ENCODE measurements around the gene TBC1D8. TPM values are rescaled to one million over a fixed set of nuclear protein-coding genes. Genes with fewer than 3 reads are reported as not detected.
A peak's percentile ranks its signal among the peaks of the same experiment; 100 is the strongest.

TBC1D8 gene
- total and polyA plus RNA-seq, 7 donors: 8.7 to 163 (median 50.4) TPM

DNA sequence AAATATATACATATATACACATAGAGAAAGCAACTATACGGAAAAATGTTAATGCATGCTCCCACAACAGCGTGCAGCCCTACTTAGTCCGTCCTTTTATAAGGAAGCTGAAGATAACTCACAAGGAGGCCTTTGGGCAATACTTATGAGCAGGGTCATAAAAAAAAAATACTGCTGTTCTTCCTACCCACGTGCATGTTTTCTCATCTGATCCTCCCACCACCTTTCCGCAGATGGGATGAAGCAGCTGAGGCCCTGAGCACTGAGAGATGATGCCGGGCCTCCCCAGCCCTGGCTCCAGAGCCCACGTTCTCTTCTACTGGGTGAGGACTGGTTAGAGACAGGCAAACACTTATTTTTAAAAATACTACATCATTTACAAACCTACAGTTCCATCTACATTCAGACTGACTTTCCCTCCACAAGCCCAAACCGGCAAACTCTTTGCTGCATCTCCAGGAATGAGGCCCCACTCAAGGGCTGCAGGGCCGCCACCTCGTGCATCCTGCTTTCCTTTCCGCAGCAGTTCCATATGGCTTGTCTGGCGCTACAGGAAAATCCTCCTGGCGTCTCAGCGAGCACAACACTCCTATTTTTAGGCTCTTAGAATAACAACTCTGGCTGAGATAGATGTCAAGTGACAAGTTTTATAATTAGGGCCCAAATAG lies 41.6 kb downstream of the TBC1D8 start:
- Histone ChIP-seq H3K4me3 (peak overlapping the region; percentile 43), H3K4me1 (peaks cover 92% of the 10 kb centered on the region), H3K27me3 (ENCODE audit: insufficient read depth in 3 of 3, low read length in 2 of 3) (no peaks in the 10 kb centered on the region), H3K9me3 (no peaks in the 10 kb centered on the region), H3K27ac (peak overlapping the region; percentile 94), H3K36me3 (ENCODE audit: insufficient read depth in 1 of 2, low read depth in 1 of 2) (no peaks in the 10 kb centered on the region)
- WGBS, 3 donors: 25 to 27% (median 26%) methylated on average over 14 of the region's 14 CpGs
- intact Hi-C loops (cut with DNase I): loop anchor here (5.0 kb wide), 2 partner anchors 38 to 43 kb away; partner anchors contain the start of gene TBC1D8 (in 1 of the 2)
- peak in 1 of 2 donors; percentile 71 for DNase-seq
- peak in 3 of 4 donors; percentile 37 to 57 (median 50) for ATAC-seq
- TF ChIP-seq, protein P1, sequence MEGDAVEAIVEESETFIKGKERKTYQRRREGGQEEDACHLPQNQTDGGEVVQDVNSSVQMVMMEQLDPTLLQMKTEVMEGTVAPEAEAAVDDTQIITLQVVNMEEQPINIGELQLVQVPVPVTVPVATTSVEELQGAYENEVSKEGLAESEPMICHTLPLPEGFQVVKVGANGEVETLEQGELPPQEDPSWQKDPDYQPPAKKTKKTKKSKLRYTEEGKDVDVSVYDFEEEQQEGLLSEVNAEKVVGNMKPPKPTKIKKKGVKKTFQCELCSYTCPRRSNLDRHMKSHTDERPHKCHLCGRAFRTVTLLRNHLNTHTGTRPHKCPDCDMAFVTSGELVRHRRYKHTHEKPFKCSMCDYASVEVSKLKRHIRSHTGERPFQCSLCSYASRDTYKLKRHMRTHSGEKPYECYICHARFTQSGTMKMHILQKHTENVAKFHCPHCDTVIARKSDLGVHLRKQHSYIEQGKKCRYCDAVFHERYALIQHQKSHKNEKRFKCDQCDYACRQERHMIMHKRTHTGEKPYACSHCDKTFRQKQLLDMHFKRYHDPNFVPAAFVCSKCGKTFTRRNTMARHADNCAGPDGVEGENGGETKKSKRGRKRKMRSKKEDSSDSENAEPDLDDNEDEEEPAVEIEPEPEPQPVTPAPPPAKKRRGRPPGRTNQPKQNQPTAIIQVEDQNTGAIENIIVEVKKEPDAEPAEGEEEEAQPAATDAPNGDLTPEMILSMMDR (IDR thresholded peaks at IDR 0.05): no peak

DNA sequence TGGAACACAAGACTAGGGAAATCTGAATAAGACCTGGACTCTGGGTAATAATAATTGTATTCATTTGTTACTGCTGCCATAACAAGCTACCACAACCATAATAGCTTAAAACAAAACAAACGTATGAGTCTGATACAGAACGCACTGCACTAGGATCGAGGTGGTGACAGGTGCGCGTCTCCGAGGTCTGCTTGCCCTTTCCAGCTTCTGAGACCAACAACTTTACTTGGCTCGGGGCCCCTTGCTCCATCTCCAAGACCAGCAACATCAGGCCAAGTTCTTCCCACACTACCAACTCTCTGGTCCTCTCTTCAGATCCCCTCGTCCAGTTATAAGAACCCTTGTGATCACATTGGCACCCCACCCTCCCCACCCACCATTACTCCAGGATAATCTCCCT lies 42.8 kb downstream of the TBC1D8 start:
- Histone ChIP-seq H3K36me3 (ENCODE audit: insufficient read depth in 1 of 2, low read depth in 1 of 2) (no peaks in the 10 kb centered on the region), H3K4me3 (peak overlapping the region; percentile 43), H3K27me3 (ENCODE audit: insufficient read depth in 3 of 3, low read length in 2 of 3) (no peaks in the 10 kb centered on the region), H3K27ac (peak overlapping the region; percentile 94), H3K4me1 (peaks cover 80% of the 10 kb centered on the region), H3K9me3 (no peaks in the 10 kb centered on the region)
- peak in 1 of 2 donors; percentile 77 for DNase-seq
- peak; percentile 23 to 40 (median 35) for ATAC-seq
- WGBS, 3 donors: 30 to 45% (median 41%) methylated on average over 8 of the region's 8 CpGs
- intact Hi-C loops (cut with DNase I): no loop called here
- TF ChIP-seq, protein P1 (IDR thresholded peaks at IDR 0.05): no peak

DNA sequence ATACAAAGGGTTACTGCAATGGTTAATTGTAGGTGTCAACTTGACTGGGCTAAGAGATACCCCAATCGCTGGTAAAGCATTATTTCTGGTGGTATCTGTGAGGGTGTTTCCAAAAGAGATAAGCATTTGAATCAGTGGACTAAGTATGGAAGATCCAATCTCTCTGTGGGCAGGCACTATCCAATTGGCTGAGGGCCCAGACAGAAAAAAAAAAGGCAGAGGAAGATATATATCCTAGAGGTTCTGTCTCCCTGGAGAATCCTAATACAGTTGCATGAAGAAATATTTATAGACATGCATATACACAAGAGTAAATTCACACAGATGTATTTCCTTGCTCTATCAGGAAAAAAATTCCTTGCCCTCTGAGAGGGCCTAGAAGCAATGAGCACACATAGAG lies 43.9 kb downstream of the TBC1D8 start:
- Histone ChIP-seq H3K27ac (peak overlapping the region; percentile 94), H3K4me1 (peaks cover 69% of the 10 kb centered on the region), H3K9me3 (no peaks in the 10 kb centered on the region), H3K4me3 (no peak overlapping the region), H3K36me3 (ENCODE audit: insufficient read depth in 1 of 2, low read depth in 1 of 2) (no peaks in the 10 kb centered on the region), H3K27me3 (ENCODE audit: insufficient read depth in 3 of 3, low read length in 2 of 3) (no peaks in the 10 kb centered on the region)
- intact Hi-C loops (cut with DNase I): no loop called here
- 30 to 42% (median 33%) methylated on average over 1 of the region's 1 CpG for WGBS, 3 donors
- DNase-seq (no peak), ATAC-seq (no peak)
- TF ChIP-seq, protein P1 (IDR thresholded peaks at IDR 0.05): no peak

DNA sequence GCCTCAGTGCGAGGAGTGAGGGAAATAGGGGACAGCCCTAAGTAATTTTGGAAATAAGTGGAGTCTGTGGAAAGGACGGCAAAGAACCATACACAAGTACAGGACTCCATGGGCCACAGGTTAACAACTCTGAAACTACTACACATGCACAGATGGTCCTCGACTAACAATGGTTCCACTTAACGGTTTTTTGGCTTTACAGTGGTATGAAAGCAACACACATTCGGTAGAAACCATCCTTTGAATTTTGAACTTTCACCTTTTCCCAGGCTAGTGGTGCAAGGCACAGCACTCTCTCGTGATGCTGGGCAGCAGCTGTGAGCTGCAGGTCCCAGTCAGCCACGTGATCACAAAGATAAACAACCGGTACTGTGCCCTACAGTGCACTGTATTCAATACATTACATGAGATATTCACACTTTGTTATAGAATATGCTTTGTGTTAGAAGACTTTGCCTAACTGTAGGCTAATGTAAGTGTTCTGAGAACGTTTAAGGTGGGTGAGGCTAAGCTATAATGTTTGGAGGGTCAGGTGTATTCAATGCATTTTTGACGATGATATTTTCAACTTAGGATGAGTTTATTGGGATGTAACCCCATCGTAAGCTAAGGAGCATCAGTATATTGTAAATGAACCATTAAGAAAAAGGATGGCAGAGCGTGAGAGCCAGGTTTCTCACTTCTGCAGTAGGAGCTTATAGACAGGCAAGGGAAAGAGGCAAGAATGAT lies 44.6 kb downstream of the TBC1D8 start:
- intact Hi-C loops (cut with DNase I): no loop called here
- peaks cover 65% of the 10 kb centered on the region for H3K4me1 ChIP-seq
- WGBS, 3 donors: 43 to 58% (median 51%) methylated on average over 12 of the region's 12 CpGs
- TF ChIP-seq, protein P1 (IDR thresholded peaks at IDR 0.05): no peak
- no peaks in the 10 kb centered on the region for H3K36me3 ChIP-seq (ENCODE audit: insufficient read depth in 1 of 2, low read depth in 1 of 2)
- no peak overlapping the region for H3K4me3 ChIP-seq
- no peaks in the 10 kb centered on the region for H3K27me3 ChIP-seq (ENCODE audit: insufficient read depth in 3 of 3, low read length in 2 of 3)
- no peaks in the 10 kb centered on the region for H3K9me3 ChIP-seq
- DNase-seq: no peak
- ATAC-seq: peak; percentile 27 to 64 (median 48)
- H3K27ac ChIP-seq: peak overlapping the region; percentile 94

Data from psoas muscle (tissue), 8 donors.